Neutrophil (primary cell): ENCODE measurements around the gene ZSWIM6.

Experiments
- H3K27ac ChIP-seq: fragments of 200-600 bp; sonication (generic); 2 replicates; pipeline ENCODE4 v1.5.1; 2016; ENCODE audit warnings: mild to moderate bottlenecking, moderate library complexity
- H3K27me3 ChIP-seq: fragments of 200-600 bp; sonication (generic); 2 replicates; pipeline ENCODE4 v1.6.0; 2016; ENCODE audit warnings: mild to moderate bottlenecking
- H3K36me3 ChIP-seq: fragments of 200-600 bp; sonication (generic); 2 replicates; pipeline ENCODE4 v1.5.1; 2017
- H3K4me1 ChIP-seq, 2 experiments: fragments of 200-600 bp in 1 of 2; sonication (generic) in 1 of 2; 1 replicate in 1 of 2; 2 replicates in 1 of 2; pipeline versions ENCODE4 v1.5.1 to v1.6.1; 2013 to 2016; ENCODE audit warnings: low read depth in 1 of 2, low read length in 1 of 2, mild to moderate bottlenecking in 1 of 2, moderate library complexity in 1 of 2; ENCODE audit not compliant: control insufficient read depth in 1 of 2, insufficient read depth in 1 of 2
- H3K4me3 ChIP-seq, 2 experiments: fragments of 200-600 bp in 1 of 2; sonication (generic) in 1 of 2; 1 replicate in 1 of 2; 2 replicates in 1 of 2; pipeline ENCODE4 v1.5.1; 2013 to 2016; ENCODE audit warnings: low read depth in 1 of 2, low read length in 1 of 2, mild to moderate bottlenecking in 1 of 2, moderate library complexity in 1 of 2
- H3K9me3 ChIP-seq: fragments of 200-600 bp; sonication (generic); 2 replicates; pipeline ENCODE4 v1.5.1; 2016
- CTCF ChIP-seq: fragments of 200-600 bp; sonication (generic); IDR thresholded peaks from 2 replicates; pipeline ENCODE4 v1.5.1; 2016; ENCODE audit warnings: antibody characterized with exemption

Gene ZSWIM6

GRCh38 chr5:61423487-61424145 lies 91.6 kb downstream of the ZSWIM6 start:
- H3K27me3 ChIP-seq: no peaks in the 10 kb centered on the region
- no peak for TF ChIP-seq CTCF
- H3K36me3 ChIP-seq: no peaks in the 10 kb centered on the region
- H3K27ac ChIP-seq: no peak overlapping the region
- no peaks in the 10 kb centered on the region for H3K9me3 ChIP-seq
- no peaks in the 10 kb centered on the region for H3K4me1 ChIP-seq
- no peak overlapping the region for H3K4me3 ChIP-seq

- TF ChIP-seq CTCF: no peak
- no peaks in the 10 kb centered on the region for H3K9me3 ChIP-seq
- no peaks in the 10 kb centered on the region for H3K4me1 ChIP-seq
- no peaks in the 10 kb centered on the region for H3K36me3 ChIP-seq
- no peak overlapping the region for H3K4me3 ChIP-seq
- H3K27me3 ChIP-seq: no peaks in the 10 kb centered on the region
- no peak overlapping the region for H3K27ac ChIP-seq
Measured at GRCh38 chr5:61425918-61426317, 93.9 kb downstream of the ZSWIM6 start.

- Histone ChIP-seq H3K27me3 (no peaks in the 10 kb centered on the region), H3K9me3 (no peaks in the 10 kb centered on the region), H3K4me1 (no peaks in the 10 kb centered on the region), H3K4me3 (no peak overlapping the region), H3K27ac (no peak overlapping the region), H3K36me3 (no peaks in the 10 kb centered on the region)
- no peak for TF ChIP-seq CTCF
Measured at GRCh38 chr5:61429906-61430305, 97.8 kb downstream of the ZSWIM6 start.

GRCh38 chr5:61431923-61432620 lies 100.0 kb downstream of the ZSWIM6 start:
- no peaks in the 10 kb centered on the region for H3K4me1 ChIP-seq
- no peaks in the 10 kb centered on the region for H3K27me3 ChIP-seq
- no peaks in the 10 kb centered on the region for H3K9me3 ChIP-seq
- H3K36me3 ChIP-seq: no peaks in the 10 kb centered on the region
- H3K4me3 ChIP-seq: no peak overlapping the region
- no peak for TF ChIP-seq CTCF
- H3K27ac ChIP-seq: no peak overlapping the region

GRCh38 chr5:61435368-61435767 lies 103.3 kb downstream of the ZSWIM6 start:
- no peaks in the 10 kb centered on the region for H3K27me3 ChIP-seq
- H3K27ac ChIP-seq: no peak overlapping the region
- no peaks in the 10 kb centered on the region for H3K4me1 ChIP-seq
- TF ChIP-seq CTCF: no peak
- H3K9me3 ChIP-seq: no peaks in the 10 kb centered on the region
- no peaks in the 10 kb centered on the region for H3K36me3 ChIP-seq
- H3K4me3 ChIP-seq: no peak overlapping the region
